Non-pigmented ciliary epithelial cell (primary cell): ENCODE measurements around the gene TPRG1.

Experiments used
- DNase-seq: peaks from one replicate; pipeline ENCODE4 v3.0.0-alpha.2; 2010; ENCODE audit warnings: low read depth

Gene TPRG1

DNA sequence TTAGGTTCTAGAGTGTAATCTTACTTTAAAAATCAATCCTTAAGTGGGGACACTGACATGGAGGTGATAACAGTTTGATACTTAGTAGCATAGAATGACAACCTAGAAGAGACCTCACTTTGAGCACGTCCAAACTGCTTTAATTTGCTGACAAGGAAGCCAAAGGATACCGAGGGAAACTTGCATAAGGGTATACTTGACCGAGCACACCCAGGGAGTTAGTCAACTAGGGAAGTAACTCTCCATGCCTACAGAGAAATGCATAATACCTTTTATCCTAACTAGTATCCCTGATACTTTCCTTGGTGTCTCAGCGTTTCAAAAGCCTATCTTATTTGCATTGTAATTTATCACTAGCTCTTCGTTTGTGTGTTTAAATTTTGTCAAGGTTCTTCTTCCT is 5.5 kb upstream of the TPRG1 start:
- DNase-seq, result no peak

DNA sequence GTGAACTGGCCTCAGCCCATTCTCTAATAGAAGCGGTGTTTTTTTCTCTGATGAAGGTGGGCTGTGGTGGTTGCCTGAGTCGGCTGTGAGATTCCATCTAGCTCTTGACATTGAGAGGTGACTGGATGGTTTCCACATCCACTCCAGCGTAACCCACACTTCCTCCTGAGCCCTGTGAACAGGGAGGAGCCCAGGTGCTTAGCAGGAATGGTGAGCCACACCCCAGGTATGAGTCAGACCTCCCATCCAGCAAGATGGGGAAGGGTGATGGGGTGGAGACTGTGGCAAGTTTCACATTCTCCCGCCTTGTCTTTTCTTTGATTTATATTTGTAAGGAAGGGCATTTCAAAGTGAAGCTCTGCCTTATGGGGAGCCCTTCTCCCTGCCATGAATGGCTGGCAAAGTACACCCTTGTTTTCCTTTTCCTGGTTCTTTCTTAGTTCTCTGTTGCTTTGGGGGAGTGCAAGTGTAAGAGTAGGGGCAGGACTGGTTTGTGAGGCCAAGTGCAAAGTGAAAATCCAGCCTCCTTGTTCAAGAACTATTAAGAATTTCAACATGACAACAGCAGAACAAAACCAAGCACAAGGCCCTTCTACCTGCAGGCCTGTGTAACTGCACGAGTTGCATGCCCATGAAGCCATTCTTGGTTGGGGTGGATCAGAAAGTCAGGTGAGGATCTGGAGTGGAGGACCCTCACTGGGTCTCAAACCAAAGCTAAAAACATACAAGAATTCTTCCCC is 4.6 kb upstream of the TPRG1 start:
- no peak for DNase-seq

DNA sequence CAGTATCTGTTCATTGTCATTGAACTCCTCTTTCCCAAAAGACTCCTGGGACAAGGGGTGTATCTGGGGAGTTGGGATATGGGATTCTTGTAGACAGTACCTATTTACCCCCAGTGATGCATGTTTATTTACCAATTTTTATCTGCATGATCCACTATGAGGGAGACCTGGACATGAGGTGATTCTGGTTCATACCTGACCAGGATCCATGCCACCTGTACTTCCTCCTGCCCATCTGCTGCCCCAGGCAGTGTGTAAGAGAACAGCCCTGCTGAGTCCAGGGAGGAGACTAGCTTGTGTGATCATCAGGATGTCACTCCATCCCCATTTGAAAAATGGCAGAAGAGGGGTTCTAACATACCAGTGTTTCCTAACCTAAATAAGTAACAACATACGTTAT is 3.1 kb upstream of the TPRG1 start:
- no peak for DNase-seq

DNA sequence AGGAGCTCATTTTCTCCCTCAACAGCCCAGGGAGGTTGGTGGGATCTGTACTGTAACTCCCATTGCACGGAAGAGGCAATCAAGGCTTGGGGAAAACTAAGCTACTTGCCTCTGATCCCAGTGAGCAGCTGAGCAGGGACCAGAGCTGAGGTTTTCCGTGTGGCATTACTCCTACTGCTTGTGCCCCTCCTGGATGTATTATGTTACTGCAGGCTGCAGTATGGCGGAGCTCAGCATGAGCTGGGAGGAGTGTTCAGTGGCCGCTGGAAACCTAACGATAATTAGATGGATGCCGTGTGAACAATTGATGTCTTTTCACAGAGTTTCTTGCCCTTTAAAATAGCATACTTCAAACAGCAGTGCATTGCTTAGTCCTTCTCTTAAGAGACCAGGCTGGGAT is 2.0 kb upstream of the TPRG1 start:
- no peak for DNase-seq

DNA sequence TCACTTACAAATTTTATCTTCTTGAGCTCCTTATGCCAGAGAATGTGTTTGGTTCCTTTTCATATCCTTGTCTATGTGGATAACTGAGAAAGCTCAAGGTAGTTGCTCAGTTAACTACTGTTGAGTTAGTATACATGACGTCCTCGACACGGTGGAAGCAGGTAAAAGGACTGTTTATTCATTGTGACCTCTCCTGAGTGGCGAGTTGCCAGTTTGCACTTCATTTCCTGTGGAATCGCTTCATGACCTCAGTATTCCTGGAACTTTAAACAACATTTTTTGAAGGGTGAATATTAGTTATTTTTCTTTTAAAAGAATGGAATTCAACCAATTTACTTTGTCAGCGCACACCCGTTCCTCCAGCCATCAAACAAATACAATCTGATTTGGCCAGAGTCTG is 1.2 kb upstream of the TPRG1 start:
- no peak for DNase-seq

DNA sequence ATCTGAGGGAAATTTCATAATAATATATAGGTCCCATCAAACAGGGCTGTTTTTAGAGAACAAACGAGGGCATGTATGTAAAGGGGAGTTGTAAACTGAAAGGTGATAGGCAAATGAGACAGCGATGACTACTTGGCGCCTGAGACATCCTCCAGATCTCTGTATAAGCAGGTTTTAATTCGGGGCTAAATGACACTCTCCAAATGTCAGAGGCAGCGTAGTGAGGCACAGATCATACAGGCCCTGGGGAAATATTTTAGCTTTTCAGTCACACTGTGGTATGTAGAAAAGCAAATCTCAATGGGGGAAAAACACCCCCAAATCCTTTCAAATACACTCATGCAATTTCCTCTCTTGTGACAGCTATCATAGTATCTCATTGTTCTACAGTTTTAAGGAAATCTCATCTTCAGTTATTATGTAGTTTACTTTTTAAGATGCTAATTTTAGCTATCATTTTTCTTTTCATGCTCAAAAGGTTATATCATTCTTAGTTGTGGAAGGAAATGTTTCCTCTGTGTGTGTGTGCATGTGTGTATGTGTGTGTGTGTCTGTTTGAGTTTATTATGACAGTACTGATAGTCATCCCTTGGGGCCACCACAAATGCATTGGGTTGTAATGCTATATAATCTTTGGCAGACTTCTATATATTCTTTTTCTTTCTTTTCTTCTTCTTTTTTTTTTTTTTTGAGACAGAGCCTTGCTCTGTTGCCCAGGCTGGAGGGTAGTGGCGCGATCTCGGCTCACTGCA is 1.1 kb downstream of the TPRG1 start:
- DNase-seq, result no peak

DNA sequence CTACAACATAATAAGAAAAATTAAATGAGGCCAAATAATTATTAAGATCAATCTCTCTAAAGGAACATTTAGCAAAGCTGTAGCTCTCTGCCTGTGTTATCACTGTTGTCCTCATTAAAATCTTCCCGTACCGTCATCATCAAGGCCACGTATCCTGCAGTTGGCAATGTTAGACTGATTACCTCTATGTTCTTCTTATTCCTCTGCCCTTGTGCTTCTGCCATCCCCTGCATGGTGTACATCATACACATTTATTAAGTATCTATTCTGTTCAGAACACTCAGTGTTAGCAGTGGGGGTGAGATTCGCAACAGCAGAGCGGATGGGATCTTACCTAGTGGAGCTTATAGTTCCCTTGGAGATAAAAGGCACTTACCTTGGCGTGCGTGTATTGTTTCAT is 12.8 kb downstream of the TPRG1 start:
- no peak for DNase-seq

DNA sequence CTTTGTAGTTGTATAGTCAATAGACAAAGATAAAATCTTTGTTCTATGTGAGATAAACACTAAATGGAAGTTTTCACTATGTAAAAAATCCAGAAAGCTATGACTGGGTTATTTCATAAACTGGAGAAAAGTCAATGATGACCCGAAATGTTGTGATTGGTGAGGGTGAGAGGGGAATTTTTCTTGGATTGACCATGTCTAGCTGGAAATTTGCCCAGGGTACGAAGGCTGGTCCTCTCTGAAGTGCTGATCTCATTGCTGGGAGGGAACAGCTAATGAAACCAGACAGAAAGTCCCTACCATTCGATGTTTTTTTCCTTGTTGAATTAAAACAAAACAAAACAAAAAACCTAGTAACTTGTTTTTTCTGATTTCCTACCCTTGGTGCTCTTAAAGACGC is 14.3 kb downstream of the TPRG1 start:
- DNase-seq, result peak; percentile 34

DNA sequence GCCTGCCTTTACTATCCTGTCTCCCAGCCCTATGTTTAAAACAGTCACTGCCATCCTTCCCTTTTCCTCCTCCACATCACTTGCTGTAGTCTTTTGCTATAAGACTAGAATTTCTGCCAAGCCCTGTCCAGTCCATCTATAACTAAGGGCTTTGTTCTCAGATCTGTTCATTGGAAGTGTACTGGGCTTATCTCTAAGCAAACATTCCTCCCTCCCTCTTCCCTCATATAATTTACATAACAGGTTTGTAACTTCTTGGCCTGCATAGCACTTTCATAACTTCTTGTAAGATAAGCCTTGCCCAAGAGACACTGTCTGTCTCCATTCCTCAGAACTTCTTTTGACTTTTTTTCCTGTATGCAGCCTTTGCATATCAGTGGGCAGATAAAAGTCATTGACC is 16.7 kb downstream of the TPRG1 start:
- peak; percentile 15 for DNase-seq

DNA sequence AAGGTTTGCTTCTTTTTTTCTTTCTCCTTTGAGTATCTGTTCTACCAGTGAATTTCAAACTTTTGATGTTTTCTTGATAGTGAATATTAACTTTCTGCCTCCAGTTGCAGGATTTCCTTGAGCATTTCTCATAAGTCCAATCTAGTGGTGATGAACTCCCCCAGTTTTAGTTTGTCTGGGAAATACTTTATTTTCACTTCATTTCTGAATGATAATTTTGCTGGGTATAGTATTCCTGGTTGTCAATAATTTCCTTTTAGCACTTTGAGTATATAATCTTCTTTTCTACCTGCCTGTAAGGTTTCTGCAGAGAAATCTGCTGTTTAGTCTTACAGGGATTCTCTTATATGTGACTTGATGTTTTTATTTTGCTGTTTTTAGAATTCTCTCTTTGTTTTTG is 21.0 kb downstream of the TPRG1 start:
- no peak for DNase-seq

DNA sequence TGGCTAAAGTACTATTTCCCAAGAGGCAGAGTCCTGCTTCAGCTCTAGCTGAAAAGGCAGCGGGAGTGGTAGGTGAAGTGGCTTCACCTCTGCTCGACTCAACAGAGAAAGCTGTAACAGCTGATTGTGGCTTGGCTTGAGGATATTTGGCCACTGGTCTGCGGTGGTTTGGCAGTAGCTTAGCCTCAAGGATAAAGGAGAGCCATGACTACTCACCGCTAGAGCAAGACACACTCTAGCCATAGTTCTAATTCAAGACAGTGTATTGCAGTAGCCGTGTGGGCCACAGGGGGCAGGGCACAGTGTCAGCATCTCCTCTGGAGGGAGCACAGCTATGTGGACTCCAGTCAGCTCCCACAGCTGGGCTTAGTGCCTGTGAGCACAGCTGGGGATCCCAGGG is 23.5 kb downstream of the TPRG1 start:
- DNase-seq, result no peak

DNA sequence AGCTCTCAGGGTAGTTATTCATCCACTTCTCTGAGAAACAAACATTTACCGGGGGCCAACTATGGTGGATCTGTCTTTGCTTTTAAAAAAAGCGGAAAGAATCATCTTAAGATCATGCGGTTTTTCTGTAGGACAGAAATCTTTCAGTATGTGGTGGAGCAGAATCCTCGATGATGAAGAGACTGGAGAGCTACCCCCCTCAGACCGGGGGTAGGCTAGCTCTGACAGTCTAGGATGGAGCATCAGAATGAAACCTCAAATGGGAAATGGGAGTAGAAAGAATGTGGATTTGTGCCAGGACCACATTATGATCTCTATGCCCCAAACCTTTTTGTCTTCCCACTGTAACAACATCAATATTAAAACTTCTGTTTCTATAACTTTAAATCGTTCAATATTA is 30.3 kb downstream of the TPRG1 start:
- no peak for DNase-seq

DNA sequence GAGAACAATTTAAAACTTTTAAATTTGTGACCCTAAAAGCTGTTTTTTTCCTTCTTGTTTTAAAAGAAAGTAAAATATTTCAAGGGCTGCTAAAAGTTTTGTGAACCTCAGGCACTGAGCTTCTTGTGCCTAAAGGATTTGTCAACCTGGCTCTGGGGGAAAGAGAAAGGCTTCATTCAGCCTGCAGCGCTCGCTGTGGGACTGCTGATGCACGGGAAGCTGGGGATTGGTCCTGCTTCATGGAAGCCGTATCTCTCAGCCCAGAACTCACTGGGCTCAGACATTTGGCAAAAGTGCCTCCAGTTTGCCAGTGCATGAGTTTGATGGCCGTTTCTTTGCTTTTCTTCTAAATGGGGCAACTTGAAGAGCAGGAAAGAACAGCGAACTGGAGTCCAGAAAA is 30.8 kb downstream of the TPRG1 start:
- no peak for DNase-seq

DNA sequence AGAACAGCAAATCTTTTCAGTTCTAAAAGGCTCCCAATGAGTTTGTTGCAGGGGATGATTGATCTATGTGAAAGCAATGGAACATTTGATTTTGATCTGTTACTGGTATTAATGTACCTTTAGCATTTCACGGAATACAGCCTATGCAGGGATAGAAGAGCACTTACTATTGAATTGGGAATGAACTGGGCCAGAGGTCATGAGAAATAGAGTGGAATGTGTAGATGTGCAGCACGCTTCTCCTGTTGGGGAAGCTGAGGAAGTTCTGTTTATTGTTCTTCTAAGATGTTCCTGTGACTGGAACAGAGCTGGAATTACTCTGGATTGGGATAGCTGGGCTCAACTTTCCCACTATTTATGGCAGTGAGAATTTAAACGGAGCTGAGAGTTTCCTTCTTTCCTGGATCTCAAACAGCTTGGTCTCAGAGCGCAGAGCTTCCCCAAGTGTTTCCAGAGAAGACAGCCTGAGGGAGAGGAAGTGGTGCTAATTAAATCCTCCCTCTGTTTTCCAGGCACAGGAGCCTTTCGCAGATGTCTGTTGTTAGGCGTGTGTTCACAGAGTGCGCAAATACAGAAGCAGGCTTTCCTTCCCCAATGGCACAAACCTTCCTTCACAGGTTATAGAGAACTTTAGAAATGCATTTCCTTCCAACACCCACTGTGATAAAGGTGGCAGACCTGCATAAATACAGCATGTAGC is 32.5 kb downstream of the TPRG1 start:
- DNase-seq, result no peak

DNA sequence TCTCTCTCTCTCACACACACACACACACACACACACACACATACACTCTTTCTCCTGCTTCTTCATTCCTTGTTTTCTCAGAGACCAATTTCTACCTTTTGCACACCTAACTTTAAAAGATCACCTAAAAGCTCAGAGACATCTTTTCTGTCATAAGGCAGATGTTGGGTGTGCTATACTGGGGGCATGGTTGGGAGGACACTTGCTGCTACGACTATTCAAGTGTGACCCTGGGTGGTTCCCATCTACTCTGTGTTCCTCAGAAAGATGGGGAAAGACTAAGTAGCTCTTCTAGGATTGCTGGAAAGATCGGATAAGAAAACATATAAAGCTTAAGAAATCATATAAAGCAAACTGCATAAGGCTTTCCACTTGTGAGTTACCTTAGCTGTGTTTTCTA is 33.2 kb downstream of the TPRG1 start:
- DNase-seq, result no peak

DNA sequence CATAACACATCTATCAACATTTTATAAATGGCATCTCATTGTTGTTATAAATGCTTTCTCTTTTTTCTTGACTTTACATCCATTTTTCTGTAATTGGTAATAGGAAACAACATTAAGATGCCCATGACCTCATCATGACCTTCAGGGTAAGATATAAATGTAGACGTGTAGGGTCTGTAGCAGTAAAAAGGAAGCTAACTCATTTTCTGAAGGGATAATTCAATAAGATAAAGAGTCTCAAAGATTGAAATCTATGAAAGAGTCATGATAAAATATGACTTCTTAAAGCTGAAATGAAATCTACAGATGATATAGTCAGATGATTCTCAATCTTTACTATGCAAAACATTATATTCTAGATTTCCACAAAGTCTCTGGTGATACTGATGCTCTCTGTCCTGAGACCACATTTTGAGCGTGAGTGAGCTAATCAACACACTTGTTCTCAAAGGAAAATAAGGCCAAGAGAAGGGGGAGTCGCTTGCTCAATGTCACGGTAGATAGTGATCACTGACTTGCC is 38.5 kb downstream of the TPRG1 start:
- DNase-seq, result no peak

DNA sequence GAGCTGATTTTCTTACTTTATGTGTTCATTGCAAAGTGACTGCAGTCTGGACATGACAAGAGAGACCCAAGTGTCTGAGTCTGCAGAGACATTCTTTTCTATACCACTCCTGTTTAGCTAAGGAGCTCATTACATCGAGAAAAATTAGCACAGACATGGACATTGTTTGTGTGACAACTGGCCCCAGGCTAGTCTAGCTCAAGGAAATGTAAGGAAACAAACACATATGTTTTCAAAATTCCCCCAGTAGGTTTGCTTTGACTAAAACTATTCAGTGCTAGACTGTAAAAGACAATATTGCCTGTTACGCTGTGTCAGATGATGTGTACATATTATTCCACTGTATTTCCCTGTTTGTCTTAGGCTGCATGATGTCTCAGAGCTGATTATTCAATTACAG is 40.9 kb downstream of the TPRG1 start:
- no peak for DNase-seq

DNA sequence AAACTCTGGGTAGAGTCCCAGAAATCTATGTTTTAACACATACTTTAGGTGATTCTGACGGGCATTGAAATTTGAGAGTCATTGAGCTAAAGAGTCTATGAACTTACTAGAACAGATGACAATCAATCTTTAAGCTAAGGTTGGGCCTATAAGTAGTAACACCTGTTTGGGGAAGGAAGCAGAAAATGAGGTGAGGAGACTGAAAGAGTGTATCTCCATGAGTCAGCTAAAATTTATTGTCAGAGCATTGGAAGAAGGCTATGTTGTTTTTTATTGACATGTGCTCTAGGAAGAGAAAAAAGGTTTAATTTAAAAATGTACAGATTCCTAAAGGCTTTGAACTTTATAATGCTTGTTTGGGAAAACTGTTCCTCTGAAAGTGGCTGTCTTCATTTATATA is 42.9 kb downstream of the TPRG1 start:
- no peak for DNase-seq

DNA sequence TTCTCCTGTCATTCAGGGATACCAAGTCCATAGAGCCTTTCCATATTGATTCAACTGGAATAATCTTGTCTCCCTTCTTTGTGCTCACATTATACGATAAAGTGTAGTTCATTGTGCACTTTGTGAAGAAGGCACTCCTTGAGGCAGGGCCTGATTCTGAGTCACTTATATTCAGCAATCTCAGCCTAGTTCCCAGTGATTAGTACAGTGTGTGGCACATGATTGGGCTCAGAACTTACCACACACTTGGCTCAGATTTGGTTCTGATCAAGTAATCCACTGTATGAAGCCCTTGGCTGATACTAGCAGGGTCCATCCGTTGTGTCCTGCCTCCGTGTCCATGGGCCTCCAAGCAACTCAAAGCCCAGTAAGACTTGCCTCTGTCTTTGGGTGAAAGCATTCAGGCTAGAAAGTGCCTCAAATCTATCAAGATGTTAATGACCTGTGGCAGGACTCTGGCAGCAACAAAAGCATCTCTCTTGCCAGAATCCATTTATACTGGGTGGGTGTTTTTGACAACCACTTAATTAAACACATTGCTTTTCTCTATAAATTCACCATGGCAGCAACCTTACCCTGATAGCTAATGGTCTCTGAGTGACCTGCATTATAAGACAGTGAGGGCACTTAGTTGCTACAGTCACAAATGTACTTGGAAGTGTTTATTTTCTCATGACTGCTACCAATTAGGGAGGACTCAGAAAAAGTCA is 51.3 kb downstream of the TPRG1 start:
- DNase-seq, result no peak

DNA sequence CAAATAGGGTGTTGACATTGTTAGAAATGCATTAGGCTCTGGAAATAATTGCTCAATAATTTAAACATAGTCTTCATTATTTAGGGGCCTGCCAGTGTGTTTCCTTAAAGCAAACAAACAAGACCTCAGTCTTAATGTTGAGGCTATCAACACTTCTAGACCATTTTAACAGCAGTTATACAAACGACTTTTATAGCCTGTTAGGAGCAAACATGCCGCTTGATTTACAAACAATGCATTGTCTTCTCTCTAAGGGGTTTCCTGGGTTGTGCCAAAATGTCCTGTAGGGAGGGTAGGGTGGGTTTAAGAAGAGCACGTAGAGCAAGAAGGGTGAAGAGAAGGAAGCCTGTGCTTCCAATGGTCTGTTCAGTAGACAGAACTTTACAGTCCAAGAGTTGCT is 53.7 kb downstream of the TPRG1 start:
- DNase-seq, result no peak

DNA sequence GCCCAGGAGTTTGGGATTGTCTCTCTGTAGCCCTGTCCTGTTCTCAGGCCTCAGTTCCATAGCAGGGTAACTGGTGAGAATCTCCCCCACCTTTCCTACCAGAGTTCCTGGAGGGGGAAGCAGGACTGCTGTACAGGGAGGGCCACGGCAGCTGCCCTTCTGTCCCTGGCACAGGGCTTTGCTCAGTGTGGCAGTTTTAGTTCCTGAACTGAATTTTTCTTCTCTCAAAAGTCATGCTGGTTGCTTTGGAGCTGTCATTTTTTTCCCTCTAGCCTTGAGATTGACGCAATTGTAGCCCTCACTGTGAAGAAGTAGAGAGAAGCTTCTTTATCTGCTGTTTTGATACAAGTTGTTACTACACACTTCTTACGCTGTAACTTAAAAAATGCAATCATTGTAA is 55.5 kb downstream of the TPRG1 start:
- DNase-seq, result no peak

DNA sequence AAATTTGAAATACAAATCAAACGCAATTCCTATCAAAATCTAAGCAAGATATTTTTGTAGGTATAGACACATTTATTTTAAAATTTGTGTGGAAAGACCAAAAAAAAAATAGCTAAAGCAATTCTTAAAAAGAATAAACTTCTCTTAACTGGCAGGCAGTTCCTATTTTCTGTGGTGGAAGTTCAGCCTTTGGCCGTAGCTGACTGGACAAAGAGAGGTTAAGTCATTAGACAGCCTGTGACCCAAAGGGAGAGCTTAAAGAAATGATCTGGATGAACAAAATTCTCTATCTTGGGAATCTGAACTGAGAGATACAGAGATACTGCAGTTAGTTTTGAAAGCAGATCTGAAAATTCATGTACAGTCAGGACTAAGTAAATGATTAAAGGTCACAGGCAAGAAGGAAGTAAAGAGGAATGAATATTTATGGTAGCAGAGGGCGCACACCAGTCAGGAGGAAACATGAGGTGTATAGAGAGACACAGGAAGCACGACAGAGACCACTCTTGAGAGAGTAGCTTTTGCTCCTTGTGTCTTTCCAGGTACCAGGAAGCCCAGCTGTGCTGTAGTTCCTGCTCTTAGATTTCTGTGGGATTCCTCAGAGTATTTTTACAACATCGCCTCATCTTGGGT is 57.5 kb downstream of the TPRG1 start:
- DNase-seq, result no peak
